OCI-LY1 (cell line): ENCODE results near the gene CILP2.

Source experiments
- CTCF ChIP-seq: fragments of 200-600 bp; sonication (generic), shearing (Covaris generic); IDR thresholded peaks from 2 replicates; pipeline ENCODE4 v1.5.1; 2017; ENCODE audit warnings: mild to moderate bottlenecking, antibody characterized with exemption, low read length, moderate library complexity, mixed read lengths
- EZH2 ChIP-seq: fragments of 200-600 bp; sonication (generic), shearing (Covaris generic); IDR thresholded peaks from 2 replicates; pipeline ENCODE4 v1.8.0; 2017; ENCODE audit warnings: borderline replicate concordance, mixed run types, mild to moderate bottlenecking, antibody characterized with exemption, low read length, moderate library complexity, mixed read lengths

DNA sequence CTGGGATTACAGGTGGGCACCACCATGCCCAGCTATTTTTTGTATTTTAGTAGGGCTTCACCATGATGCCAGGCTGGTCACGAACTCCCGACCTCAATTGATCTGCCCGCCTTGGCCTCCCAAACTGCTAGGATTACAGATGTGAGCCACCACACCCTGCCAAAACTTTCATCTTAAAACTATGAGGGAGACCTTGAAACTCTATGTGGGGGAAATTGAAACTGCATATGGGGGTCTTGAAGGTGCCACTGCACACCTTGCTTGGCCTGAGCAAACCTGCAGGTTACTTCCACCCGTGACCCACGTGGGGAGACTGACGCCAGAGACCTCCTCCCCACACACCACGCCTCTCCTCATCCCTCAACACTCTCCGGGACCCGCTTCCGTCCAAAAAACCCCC is 15.6 kb downstream of the CILP2 start:
- TF ChIP-seq CTCF (no peak), EZH2 (no peak)
